Panc1 (cell line): ENCODE results near the gene PIGR.

Experiments used
- CTCF ChIP-seq: fragments of 450-650 bp; IDR thresholded peaks from 2 replicates; pipeline ENCODE4 v1.5.1; 2017; ENCODE audit warnings: mild to moderate bottlenecking
- SIN3A ChIP-seq: IDR thresholded peaks from 2 replicates; pipeline ENCODE4 v1.6.1; 2012; ENCODE audit warnings: low read depth, mild to moderate bottlenecking, low read length, moderate library complexity, borderline replicate concordance; ENCODE audit not compliant: insufficient read depth

GRCh38 chr1:206929524-206929923, 16.7 kb downstream of the PIGR start:
- TF ChIP-seq CTCF (no peak), SIN3A (no peak)
